HS-5 (cell line): ENCODE results near the gene IL4R.
"Not testable (repeated sequence)": the region's sequence is repeated elsewhere in the genome, so short reads cannot be mapped to it uniquely, and the experiment has no call there.

Experiments
- DNase-seq: peaks from one replicate; pipeline ENCODE4 v3.0.0-alpha.2; 2012; ENCODE audit warnings: low read depth

The IL4R gene

GRCh38 chr16:27404163-27404823 is 90.5 kb downstream of the IL4R start:
- DNase-seq, result no peak

GRCh38 chr16:27405546-27406451 is 92.0 kb downstream of the IL4R start:
- DNase-seq, result no peak

GRCh38 chr16:27406511-27407128 is 92.8 kb downstream of the IL4R start:
- no peak for DNase-seq

- no peak for DNase-seq
Observed at GRCh38 chr16:27407133-27407532, 93.4 kb downstream of the IL4R start.

- DNase-seq, result no peak
Observed at GRCh38 chr16:27408012-27408601, 94.3 kb downstream of the IL4R start.

GRCh38 chr16:27408602-27409031 is 94.8 kb downstream of the IL4R start:
- DNase-seq, result no peak

- not testable (repeated sequence) for DNase-seq
Observed at GRCh38 chr16:27409958-27410357, 96.2 kb downstream of the IL4R start.

- DNase-seq, result no peak
Observed at GRCh38 chr16:27410761-27411160, 97.0 kb downstream of the IL4R start.

- no peak for DNase-seq
Observed at GRCh38 chr16:27413956-27414355, 100.2 kb downstream of the IL4R start.
